ENCODE results near the gene CATSPERE. TPM values are rescaled to one million over a fixed set of nuclear protein-coding genes. Genes with fewer than 3 reads are reported as not detected.

CATSPERE gene
- polyA plus RNA-seq (2014; cell fraction: cytosol; rRNA removed) = 0.15 and 0.40 TPM in 2 replicates
- 0.40 and 0.57 TPM in 2 replicates for polyA plus RNA-seq (2014; cell fraction: nucleus; rRNA removed)

DNA sequence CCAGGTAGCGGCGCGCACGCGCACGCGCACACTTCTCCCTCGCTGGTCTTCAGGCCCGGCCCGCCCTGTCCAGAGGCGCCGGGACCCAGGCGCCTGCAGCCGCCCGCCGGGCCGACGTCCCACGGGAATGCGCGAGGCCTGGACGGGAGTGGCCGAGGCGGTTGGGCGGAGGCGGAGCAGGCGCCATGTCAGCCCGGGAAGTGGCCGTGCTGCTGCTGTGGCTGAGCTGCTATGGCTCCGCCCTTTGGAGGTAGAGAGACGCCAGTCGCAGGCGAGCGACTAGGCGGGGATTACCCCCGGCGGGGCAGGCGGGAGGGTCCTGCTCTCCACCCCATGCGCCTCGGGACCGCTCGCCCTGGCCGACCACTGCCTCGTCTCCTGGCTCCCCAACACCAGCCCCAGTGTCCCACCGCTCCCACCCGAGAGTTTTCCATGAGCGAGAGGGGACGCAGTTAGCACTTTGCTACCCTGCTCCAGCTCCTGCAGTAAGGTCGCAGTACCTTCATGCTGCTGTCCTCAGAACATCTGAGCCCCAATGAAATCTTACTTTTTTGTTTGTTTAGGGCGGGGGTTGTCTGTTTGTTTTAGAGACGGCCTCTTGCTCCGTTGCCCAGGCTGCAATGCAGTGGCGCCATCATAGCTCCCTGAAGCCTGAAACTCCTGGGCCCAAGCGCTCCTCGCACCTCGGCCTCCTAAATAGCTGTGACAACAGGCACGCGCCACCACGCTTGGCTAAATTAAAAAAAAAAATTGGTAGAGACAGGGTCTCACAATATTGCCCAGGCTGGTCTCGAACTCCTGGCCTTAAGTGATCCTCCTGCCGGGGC, at the start of gene CATSPERE:
Gene CATSPERE (plus strand): TSS at position 29 of the 827 bp plus-strand sequence. CDS start 157 bp downstream, at position 186.
- peak; percentile 45 for DNase-seq (ENCODE audit: low spot score)

GRCh38 chr1:244412176-244412575, 48.9 kb upstream of the CATSPERE start:
- DNase-seq (ENCODE audit: low spot score) = no peak

GRCh38 chr1:244413736-244414135, 47.3 kb upstream of the CATSPERE start:
- no peak for DNase-seq (ENCODE audit: low spot score)

DNA sequence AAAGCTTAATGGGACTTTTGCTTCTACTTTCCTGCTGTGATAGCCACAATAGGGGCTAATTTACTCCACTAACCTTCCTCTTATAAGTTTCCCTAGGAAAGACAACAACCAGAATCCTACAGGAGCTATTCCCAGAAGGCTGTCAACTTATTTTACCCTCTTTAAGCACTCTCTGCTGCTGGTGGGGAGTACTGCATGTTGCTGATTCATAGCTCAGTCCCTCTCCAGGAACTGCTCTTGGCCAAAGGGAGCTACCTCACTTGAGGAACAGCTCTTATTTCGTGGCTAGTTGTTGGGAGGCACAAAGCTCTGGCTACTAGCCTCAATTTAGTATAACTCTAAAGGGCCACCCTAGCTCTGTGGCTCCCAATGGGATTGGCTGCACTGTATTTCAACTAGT, 46.5 kb upstream of the CATSPERE start:
- no peak for DNase-seq (ENCODE audit: low spot score)

DNA sequence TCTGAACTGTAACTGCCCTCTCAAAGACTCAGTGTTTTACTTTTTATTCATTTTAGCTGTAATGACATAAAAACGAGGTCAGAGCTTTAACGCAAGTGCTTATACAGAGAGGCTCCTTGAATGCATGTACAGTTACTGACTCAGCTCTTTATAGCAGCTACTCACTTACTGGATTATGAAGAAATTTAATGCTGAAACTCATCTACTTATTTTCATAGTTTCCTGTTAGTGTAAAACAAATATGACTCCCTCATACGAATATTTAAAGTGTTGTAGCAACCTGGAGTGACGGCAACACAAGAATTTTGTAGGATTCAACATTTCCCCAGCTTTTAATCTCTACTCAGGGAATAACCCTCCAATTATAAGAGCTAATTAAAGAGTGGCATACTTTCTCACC, 42.0 kb upstream of the CATSPERE start:
- DNase-seq (ENCODE audit: low spot score) = no peak

GRCh38 chr1:244422174-244422573, 38.9 kb upstream of the CATSPERE start:
- DNase-seq (ENCODE audit: low spot score) = no peak

GRCh38 chr1:244424649-244425334, 36.3 kb upstream of the CATSPERE start:
- no peak for DNase-seq (ENCODE audit: low spot score)

DNA sequence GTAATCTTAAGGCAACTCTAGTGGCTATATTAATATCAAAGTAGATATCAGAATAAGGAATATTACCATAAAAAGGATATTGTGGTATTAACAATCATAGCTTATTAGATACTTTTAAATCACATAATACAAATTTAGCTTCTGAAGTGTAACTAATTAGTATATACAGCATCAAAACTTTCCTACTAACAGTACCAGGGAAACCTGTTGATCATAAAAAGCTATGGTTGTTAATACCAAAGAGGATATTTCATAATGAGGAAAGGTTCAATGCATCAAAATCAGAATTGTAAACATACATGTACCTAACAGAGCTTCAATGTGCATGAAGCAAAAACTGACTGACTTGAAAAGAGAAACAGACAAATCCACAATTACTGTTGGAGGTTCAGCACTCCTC, 33.4 kb upstream of the CATSPERE start:
- no peak for DNase-seq (ENCODE audit: low spot score)

DNA sequence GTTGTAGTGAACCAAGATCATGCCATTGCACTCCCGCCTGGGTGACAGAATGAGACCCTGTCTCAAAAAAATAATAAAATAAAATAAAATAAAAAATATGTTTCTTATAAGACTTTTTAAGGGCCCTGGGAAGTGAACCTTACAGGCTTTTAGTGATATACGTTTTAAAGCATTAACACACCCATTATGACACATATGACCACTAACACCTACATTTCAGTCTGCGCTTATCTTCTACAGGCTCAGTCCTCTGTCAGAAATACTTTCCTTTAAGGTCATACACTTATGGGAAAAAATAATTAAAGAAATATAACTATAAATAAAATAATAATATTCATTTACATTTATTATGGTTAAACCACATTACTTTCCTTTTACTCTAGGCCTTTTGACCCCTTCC, 31.3 kb upstream of the CATSPERE start:
- no peak for DNase-seq (ENCODE audit: low spot score)

- DNase-seq (ENCODE audit: low spot score) = no peak
Observed at GRCh38 chr1:244431166-244431565, 29.9 kb upstream of the CATSPERE start.

- no peak for DNase-seq (ENCODE audit: low spot score)
Observed at GRCh38 chr1:244435562-244436205, 25.4 kb upstream of the CATSPERE start.

DNA sequence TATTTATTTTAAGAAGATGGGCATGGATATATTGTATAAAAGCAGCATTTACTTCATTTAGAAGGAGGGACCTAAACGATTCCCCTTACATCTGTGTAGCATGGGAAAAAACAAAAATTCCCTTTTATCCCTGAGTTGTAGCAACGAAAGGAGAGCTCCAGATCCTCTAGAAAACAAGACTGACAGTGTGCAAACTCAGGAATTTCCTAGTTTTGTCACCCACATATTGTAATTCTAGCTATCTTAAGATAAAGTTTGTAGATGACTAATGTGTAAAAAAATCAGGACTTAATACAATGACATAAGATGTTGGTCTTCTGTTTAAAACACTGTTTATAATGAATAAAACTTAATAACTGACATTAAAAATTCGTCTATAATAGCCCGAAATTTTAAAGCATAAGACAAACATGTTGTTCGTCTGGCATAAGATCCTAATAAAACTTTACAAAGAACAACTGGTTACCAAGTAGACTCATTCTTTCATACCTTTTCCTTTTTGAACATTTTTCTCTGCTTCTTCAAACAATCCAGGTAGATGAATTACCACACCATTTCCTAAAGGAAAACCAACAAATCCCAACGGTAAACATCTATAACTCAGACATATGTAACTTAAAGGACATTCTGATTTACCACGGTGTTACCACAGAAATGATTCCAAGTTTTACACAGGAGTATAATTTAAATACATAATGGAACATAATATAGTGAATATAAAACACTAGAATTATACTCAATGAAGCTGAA, 24.6 kb upstream of the CATSPERE start:
- DNase-seq (ENCODE audit: low spot score) = no peak

DNA sequence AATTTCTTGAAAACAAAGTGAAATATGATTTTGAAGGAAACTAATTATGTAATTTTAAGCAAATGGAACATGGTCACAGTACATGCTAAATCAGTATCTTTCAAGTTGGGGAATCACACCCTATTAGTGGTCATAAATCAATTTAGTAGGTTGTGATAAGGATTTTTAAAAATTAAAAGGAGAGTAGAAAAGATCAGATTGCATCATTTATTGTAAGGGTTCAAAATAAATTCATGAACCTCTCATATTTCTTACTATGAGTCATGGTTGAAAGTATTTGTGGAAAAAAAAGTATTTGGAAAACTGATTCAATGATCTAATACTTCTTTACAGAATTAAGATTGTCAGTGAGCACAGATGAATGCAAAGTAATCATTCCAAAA, 24.0 kb upstream of the CATSPERE start:
- no peak for DNase-seq (ENCODE audit: low spot score)

DNA sequence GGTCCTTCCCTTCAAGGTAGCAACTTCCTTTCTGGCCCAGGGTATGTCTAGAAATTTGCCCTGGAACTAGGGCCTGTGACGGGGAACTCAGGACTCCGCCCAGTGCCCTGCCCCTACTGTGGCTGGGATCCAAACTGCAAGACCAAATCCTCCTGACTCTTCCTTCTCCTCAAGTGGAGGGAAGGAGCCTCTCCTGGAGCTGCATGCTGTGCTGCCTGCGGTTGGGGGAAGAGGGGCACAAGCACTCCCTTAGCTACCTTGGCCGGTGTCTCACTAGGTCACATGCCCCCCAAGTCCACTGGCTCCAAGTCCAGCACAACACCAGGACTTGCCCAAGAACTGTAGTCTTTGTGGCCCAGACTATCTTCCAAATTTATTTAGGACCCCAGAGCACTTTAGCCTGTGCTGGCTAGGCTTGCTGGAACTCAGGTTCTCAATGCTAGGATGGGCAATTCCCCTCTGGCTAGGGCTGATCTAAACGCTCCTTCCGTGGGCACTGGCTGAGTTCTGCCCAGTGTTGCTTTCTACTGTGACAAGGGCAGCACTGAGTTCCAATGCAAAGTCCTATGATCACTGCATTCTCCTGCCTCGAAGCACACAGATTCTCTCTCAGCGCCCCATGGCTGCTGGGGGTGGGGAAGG, 21.6 kb upstream of the CATSPERE start:
- no peak for DNase-seq (ENCODE audit: low spot score)

- no peak for DNase-seq (ENCODE audit: low spot score)
Observed at GRCh38 chr1:244442850-244443249, 18.2 kb upstream of the CATSPERE start.

GRCh38 chr1:244444854-244445253, 16.2 kb upstream of the CATSPERE start:
- no peak for DNase-seq (ENCODE audit: low spot score)

- DNase-seq (ENCODE audit: low spot score) = no peak
Observed at GRCh38 chr1:244445320-244446181, 15.5 kb upstream of the CATSPERE start.

DNA sequence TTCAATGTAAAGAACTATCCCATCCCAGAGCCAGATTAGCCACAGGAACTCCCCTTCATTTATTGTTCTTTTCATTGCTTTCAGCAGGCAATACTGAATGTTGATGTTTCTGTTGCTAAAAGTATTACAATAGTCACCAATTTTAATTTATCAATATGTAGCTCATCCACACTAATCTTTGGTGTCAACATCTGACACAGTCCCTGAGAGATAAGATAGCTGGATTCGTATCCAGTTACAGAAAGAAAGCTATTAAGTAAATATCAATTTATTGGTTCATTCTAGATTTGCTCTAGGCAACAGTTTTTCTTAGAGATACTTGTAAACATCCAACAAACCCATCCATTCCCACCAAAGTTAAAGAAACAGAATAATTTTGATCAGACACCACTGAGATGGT, 14.0 kb upstream of the CATSPERE start:
- DNase-seq (ENCODE audit: low spot score) = no peak

DNA sequence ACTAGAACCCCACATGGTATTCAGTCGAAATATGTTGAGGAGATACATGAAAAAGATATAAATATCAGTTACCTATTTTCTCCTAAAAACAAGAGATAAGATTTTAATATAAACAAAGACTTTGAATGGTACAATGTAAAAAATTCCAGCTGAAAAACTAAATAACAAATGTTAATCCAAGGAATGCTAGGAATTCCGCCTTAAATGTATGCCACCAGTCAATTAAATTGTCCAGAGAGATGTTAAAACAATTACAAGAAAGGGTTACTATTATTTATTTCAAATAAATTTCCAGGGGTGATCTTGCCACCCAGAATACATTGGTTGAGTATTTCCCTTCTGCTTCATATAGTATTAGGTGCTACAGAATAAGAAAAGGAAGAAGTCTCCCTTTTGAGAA, 13.5 kb upstream of the CATSPERE start:
- no peak for DNase-seq (ENCODE audit: low spot score)
